ENCODE measurements around the gene ABCB9. TPM values are rescaled to one million over a fixed set of nuclear protein-coding genes. Genes with fewer than 3 reads are reported as not detected.

ABCB9 gene
- total RNA-seq, 4 donors from 2014 or later, result 4.9 to 6.8 (median 5.3) TPM

GRCh38 chr12:122981587-122982476, 15.6 kb upstream of the ABCB9 start:
- no peak for TF ChIP-seq CTCF (IDR thresholded peaks at IDR 0.05)
- no peak for TF ChIP-seq POLR2A (IDR thresholded peaks at IDR 0.05)
- Histone ChIP-seq H3K36me3 (no peaks in the 10 kb centered on the region), H3K4me3 (replicated peaks in 1 of 3) (peak overlapping the region in 1 of 3 donors; percentile 98), H3K9me3 (no peaks in the 10 kb centered on the region), H3K4me1 (peaks cover 20 to 53% of the 10 kb centered on the region in 2 donors), H3K27me3 (no peaks in the 10 kb centered on the region), H3K27ac (peak overlapping the region in 2 of 3 donors; percentile 81 to 84)
- 75 to 77% methylated on average over 23 to 25 of the region's 25 CpGs for WGBS, 2 donors
- DNase-seq, result no peak
- intact Hi-C loops (cut with DNase I), result loop anchor here (5.0 kb wide), 1 partner anchor 255 kb away; no protein-coding TSS in a partner anchor

GRCh38 chr12:122981036-122981471, 14.8 kb upstream of the ABCB9 start:
- Histone ChIP-seq H3K4me3 (replicated peaks in 1 of 3) (peak overlapping the region; percentile 33 to 98 (median 60)), H3K27ac (peak overlapping the region; percentile 80 to 84 (median 81)), H3K36me3 (no peaks in the 10 kb centered on the region), H3K27me3 (no peaks in the 10 kb centered on the region), H3K4me1 (peaks cover 25 to 60% of the 10 kb centered on the region in 2 donors), H3K9me3 (no peaks in the 10 kb centered on the region)
- no peak for DNase-seq
- 3 to 4% methylated on average over 22 to 39 of the region's 40 CpGs for WGBS, 2 donors
- intact Hi-C loops (cut with DNase I), result loop anchor here (5.0 kb wide), 1 partner anchor 256 kb away; no protein-coding TSS in a partner anchor
- TF ChIP-seq POLR2A (IDR thresholded peaks at IDR 0.05), result no peak

GRCh38 chr12:122980183-122981035, 14.1 kb upstream of the ABCB9 start, which contains the start of gene ARL6IP4:
ARL6IP4 (plus strand) TSS chr12:122980681; CDS start chr12:122981140, 459 bp downstream.
- WGBS, 2 donors, result 1% methylated on average over 19 to 34 of the region's 96 CpGs
- Histone ChIP-seq H3K9me3 (no peaks in the 10 kb centered on the region), H3K27me3 (no peaks in the 10 kb centered on the region), H3K36me3 (no peaks in the 10 kb centered on the region), H3K27ac (peak within 1 kb of the TSS; percentile 80 to 84 (median 81)), H3K4me1 (peaks cover 31 to 65% of the 10 kb centered on the region in 2 donors), H3K4me3 (replicated peaks in 1 of 3) (peak within 1 kb of the TSS; percentile 33 to 98 (median 60))
- TF ChIP-seq CTCF (IDR thresholded peaks at IDR 0.05) (peak in 1 of 6 experiments; percentile 10), POLR2A (IDR thresholded peaks at IDR 0.05) (peak in 1 of 2 donors; percentile 84)
- peak; percentile 57 to 64 for DNase-seq
- intact Hi-C loops (cut with DNase I), result loop anchor here (5.0 kb wide), 1 partner anchor 257 kb away; no protein-coding TSS in a partner anchor

- no peak for TF ChIP-seq CTCF (IDR thresholded peaks at IDR 0.05)
- no peak for TF ChIP-seq POLR2A (IDR thresholded peaks at IDR 0.05)
- Histone ChIP-seq H3K4me1 (peaks cover 31 to 62% of the 10 kb centered on the region in 2 donors), H3K27me3 (no peaks in the 10 kb centered on the region), H3K4me3 (replicated peaks in 1 of 3) (peak overlapping the region; percentile 33 to 98 (median 60)), H3K9me3 (no peaks in the 10 kb centered on the region), H3K36me3 (no peaks in the 10 kb centered on the region), H3K27ac (peak overlapping the region in 1 of 3 donors; percentile 84)
- 15 to 16% methylated on average over 6 to 7 of the region's 7 CpGs for WGBS, 2 donors
- intact Hi-C loops (cut with DNase I), result loop anchor here (5.0 kb wide), 1 partner anchor 257 kb away; no protein-coding TSS in a partner anchor
- no peak for DNase-seq
These were observed 13.6 kb upstream of the ABCB9 start for GRCh38 chr12:122979908-122980182.
